ENCODE measurements around the gene LRP2.
"Not testable (repeated sequence)": the region's sequence is repeated elsewhere in the genome, so short reads cannot be mapped to it uniquely, and the experiment has no call there.

The LRP2 gene

DNA sequence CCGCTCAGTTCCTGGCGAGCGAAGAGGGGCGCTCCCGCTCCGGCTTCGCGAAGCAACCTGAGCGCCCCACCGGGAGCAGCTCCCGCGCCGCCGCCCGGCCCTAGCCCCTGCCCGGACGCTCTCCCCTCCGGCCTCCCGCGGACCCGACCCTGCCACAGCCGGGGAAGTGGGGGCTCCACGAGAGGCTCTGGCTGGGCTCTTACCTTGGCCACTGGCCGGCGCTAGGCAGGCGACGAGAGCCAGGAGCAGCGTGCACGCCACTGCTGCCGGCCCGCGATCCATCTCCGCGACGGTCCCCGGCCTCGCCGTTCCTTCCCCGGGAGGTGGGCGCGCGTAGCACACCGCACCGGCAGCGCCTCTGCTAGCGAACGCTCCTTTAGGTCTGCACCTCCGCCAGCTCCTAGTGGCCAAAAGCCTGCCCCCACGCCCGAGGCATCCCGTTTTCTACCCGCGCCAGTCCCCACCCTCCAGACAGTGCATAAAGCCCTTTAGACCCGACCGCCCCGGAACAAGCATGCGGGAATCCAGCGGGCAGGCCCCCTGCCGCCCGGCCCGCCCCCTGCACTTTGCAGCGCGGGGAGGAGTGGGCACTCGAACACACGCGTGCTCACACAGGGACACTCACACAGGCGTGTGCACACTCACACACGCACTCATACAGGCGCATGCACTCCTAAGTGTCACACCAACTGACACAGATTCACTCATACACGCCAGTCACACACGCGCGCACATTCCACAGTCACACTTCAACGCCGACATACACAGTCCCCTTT is at the start of gene LRP2:
LRP2 (minus strand) TSS at position 417 of the 776 bp plus-strand sequence; CDS start at position 282, 135 bp downstream.
- TF ChIP-seq, protein P1, sequence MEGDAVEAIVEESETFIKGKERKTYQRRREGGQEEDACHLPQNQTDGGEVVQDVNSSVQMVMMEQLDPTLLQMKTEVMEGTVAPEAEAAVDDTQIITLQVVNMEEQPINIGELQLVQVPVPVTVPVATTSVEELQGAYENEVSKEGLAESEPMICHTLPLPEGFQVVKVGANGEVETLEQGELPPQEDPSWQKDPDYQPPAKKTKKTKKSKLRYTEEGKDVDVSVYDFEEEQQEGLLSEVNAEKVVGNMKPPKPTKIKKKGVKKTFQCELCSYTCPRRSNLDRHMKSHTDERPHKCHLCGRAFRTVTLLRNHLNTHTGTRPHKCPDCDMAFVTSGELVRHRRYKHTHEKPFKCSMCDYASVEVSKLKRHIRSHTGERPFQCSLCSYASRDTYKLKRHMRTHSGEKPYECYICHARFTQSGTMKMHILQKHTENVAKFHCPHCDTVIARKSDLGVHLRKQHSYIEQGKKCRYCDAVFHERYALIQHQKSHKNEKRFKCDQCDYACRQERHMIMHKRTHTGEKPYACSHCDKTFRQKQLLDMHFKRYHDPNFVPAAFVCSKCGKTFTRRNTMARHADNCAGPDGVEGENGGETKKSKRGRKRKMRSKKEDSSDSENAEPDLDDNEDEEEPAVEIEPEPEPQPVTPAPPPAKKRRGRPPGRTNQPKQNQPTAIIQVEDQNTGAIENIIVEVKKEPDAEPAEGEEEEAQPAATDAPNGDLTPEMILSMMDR (IDR thresholded peaks at IDR 0.05; ENCODE audit: unreplicated experiment in 3 of 3) = peak in 1 of 3 experiments; percentile 13
- Mint-ChIP-seq H3K4me3 (peak within 1 kb of the TSS; percentile 83 to 90 (median 83)), H3K27ac (peak within 1 kb of the TSS in 2 of 3 experiments; percentile 6 to 39), H3K9me3 (no peaks in the 10 kb centered on the region), H3K36me3 (ENCODE audit: low read depth) (no peaks in the 10 kb centered on the region), H3K4me1 (peaks cover 24% of the 10 kb centered on the region), H3K27me3 (ENCODE audit: low read depth) (peaks cover 75% of the 10 kb centered on the region)

DNA sequence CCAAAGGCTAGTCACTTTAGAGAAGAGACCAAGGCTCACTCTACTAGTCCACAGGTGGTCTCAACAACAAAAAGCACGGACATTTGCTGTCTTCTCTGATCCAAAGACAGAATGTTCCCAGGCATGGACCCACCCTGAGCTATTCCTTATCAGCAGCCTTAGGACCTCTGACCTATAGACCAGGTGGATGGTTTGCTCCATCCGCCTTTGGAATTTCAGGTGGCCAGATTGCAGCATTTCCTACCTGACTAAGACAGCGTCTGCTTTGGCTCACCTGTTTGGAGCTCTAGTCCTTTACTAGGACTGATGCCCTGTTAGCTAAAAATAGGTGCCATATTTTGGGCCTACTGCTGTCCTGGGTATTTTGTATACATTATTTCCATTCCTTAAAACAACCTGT is 44.6 kb upstream of the LRP2 start:
- no peak overlapping the region for H3K27ac Mint-ChIP-seq
- no peak overlapping the region for H3K4me3 Mint-ChIP-seq
- H3K36me3 Mint-ChIP-seq (ENCODE audit: low read depth) = no peaks in the 10 kb centered on the region
- H3K4me1 Mint-ChIP-seq = no peaks in the 10 kb centered on the region
- TF ChIP-seq, protein P1 (IDR thresholded peaks at IDR 0.05; ENCODE audit: unreplicated experiment in 3 of 3) = no peak
- H3K27me3 Mint-ChIP-seq (ENCODE audit: low read depth) = no peaks in the 10 kb centered on the region
- H3K9me3 Mint-ChIP-seq = peaks cover 6% of the 10 kb centered on the region

DNA sequence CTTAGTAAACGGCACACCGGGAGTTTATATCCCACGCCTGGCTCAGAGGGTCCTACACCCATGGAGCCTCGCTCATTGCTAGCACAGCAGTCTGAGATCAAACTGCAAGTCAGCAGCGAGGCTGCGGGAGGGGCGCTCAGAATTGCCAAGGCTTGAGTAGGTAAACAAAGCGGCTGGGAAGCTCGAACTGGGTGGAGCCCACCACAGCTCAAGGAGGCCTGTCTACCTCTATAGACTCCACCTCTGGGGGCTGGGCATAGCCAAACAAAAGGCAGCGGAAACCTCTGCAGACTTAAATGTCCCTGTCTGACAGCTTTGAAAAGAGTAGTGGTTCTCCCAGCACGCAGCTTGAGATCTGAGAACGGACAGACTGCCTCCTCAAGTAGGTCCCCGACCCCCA is 37.2 kb upstream of the LRP2 start:
- H3K4me1 Mint-ChIP-seq; H3K27ac Mint-ChIP-seq; H3K36me3 Mint-ChIP-seq (ENCODE audit: low read depth); H3K4me3 Mint-ChIP-seq; H3K27me3 Mint-ChIP-seq (ENCODE audit: low read depth): not testable (repeated sequence)
- peaks cover 11% of the 10 kb centered on the region for H3K9me3 Mint-ChIP-seq

DNA sequence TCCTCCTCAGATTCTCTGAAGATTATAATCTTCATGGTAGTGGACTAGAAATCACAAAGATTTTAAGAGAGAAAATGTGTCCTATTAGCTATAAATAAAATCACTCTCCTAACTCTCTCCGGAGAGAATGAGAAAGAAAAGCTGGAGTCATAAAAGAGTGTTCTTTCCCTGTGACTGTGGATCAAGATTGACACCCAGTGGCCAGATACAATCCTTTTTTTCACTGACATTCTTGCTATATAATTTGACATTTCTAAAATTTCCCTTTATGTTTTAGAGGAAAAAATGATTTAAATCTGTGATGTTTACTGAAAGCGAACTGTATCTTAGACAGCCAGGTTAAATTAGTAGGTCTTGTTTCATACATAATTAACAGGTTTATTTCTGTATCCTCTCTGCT is 35.4 kb upstream of the LRP2 start:
- H3K4me1 Mint-ChIP-seq = no peaks in the 10 kb centered on the region
- H3K27me3 Mint-ChIP-seq (ENCODE audit: low read depth) = no peaks in the 10 kb centered on the region
- no peak overlapping the region for H3K27ac Mint-ChIP-seq

DNA sequence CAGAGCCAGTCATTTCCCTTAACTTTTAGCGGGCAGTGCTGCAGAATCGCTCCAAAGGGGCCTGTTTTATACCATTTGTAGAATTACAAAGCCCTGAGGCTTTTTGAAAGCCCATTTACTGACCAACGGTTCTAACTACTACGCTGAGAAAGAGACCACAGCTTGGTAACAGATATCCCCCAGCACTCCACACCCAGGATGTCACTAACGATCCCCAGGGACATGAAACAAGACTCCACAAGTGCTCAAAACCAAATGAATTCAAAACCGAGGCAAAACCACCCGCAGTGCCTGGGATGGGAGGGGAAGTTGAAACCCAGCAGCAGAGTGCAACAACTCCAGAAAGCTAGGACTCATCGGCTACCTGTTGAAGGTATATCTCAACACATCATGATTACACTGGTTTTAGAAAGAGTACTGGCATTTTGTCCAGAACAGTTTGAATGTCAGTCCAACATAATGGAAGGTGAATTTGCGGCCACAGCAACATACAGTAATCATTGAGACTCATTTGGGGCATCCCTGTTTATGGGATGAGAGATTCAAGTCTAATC is 33.6 kb upstream of the LRP2 start:
- Mint-ChIP-seq H3K4me1 (no peaks in the 10 kb centered on the region), H3K27me3 (ENCODE audit: low read depth) (peaks cover 3% of the 10 kb centered on the region), H3K4me3 (no peak overlapping the region), H3K36me3 (ENCODE audit: low read depth) (no peaks in the 10 kb centered on the region), H3K27ac (no peak overlapping the region), H3K9me3 (peaks cover 5% of the 10 kb centered on the region)
- TF ChIP-seq, protein P1 (IDR thresholded peaks at IDR 0.05; ENCODE audit: unreplicated experiment in 3 of 3) = no peak

More for the DNA sequence above, 35.4 kb upstream of the LRP2 start:
- Mint-ChIP-seq H3K4me3 (no peak overlapping the region), H3K36me3 (ENCODE audit: low read depth) (no peaks in the 10 kb centered on the region), H3K9me3 (peaks cover 5% of the 10 kb centered on the region)
- TF ChIP-seq, protein P1 (IDR thresholded peaks at IDR 0.05; ENCODE audit: unreplicated experiment in 3 of 3) = peak; percentile 44 to 64 (median 45)

DNA sequence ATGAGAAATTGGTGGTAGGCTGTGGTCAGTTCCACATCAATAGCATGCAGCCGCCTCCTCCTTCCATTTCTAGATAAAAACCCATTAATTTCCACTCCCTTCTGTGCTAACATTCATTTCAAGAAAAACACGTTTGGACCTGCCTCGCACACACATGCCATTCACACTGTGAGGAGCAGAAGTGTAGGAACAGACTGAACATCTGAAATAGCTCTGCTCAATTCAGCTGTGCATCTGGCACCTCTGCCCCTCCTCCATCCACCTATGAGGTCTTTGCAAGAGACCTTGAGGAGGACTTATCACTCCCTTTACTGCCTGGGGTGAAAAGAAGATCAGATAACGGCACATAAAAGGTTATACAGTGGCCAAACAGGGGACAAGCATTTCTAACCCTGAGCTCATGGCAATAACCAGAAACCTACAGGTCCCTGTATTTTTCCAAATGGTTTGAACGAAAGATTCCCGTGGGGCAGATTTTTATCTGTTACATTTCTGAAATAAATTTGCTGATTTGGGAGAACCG is 30.8 kb upstream of the LRP2 start:
- Mint-ChIP-seq H3K36me3 (ENCODE audit: low read depth) (no peaks in the 10 kb centered on the region), H3K9me3 (no peaks in the 10 kb centered on the region), H3K4me1 (no peaks in the 10 kb centered on the region), H3K4me3 (no peak overlapping the region), H3K27ac (no peak overlapping the region), H3K27me3 (ENCODE audit: low read depth) (peaks cover 3% of the 10 kb centered on the region)
- TF ChIP-seq, protein P1 (IDR thresholded peaks at IDR 0.05; ENCODE audit: unreplicated experiment in 3 of 3) = no peak

Measured in nephron (organoid).